K562 (cell line): Measurements from ENCODE around the gene FYB1. TPM values are rescaled to one million over a fixed set of nuclear protein-coding genes. Genes with fewer than 3 reads are reported as not detected.

Source experiments
- ATAC-seq: fragments of 200-7000 bp; cut with Tn5 transposase; 3 replicates; pipeline ENCODE4 v1.9.1; 2020; ENCODE audit warnings: moderate library complexity
- BruUV-seq: library from RNA; stranded (reverse); fragments of 400-500 nt; replicated peaks from 2 replicates; lab custom pipeline; 2021; lab: Mats Ljungman, UMichigan
- CTCF ChIA-PET: fragments of 300-600 bp; formaldehyde crosslinking; extraction: SDS; loops from one replicate; lab custom pipeline; 2021; ENCODE audit warnings: low intra/inter-chr PET ratio; lab: Yijun Ruan, JAX
- POLR2A ChIA-PET: fragments of 300-600, 350-650 bp; sonication (Branson Sonifier 250); formaldehyde crosslinking; extraction: SDS; loops from one replicate; lab custom pipeline; 2021; ENCODE audit warnings: antibody characterized with exemption, inconsistent platforms; lab: Yijun Ruan, JAX
- DNase-seq, 4 experiments: peaks; one replicate each; pipeline versions ENCODE4 v3.0.0 to v3.0.0-alpha.2; 2011 to 2018; ENCODE audit warnings: low spot score in 3 of 4, mixed read lengths in 3 of 4; ENCODE audit errors: extremely low read depth in 1 of 4
- FAIRE-seq: peaks from 2 replicates; lab custom pipeline; 2011; peaks lifted over from hg19 to GRCh38; lab: Jason Lieb, UNC
- H2AFZ ChIP-seq: 2 replicates; pipeline ENCODE4 v1.6.0; 2011; ENCODE audit warnings: low read depth, low read length, control low read depth, inconsistent platforms
- H3K27ac ChIP-seq: fragments of 200-600 bp; 3 replicates; pipeline ENCODE4 v1.8.0; 2011; ENCODE audit warnings: low read depth, mild to moderate bottlenecking, control low read depth, inconsistent platforms, low read length, moderate library complexity, mixed read lengths; ENCODE audit errors: extremely low read depth
- H3K27me3 ChIP-seq, 2 experiments: fragments of 300-600 bp in 1 of 2; 2 replicates in 1 of 2; 3 replicates in 1 of 2; pipeline versions ENCODE4 v1.6.0 to v1.8.0; 2011; ENCODE audit warnings: inconsistent platforms in 2 of 2, low read length in 2 of 2, mild to moderate bottlenecking in 1 of 2, mixed read lengths in 1 of 2, moderate library complexity in 1 of 2; ENCODE audit not compliant: control insufficient read depth in 2 of 2, insufficient read depth in 2 of 2
- H3K36me3 ChIP-seq: fragments of 300-600 bp; 3 replicates; pipeline ENCODE4 v1.8.0; 2011; ENCODE audit warnings: mild to moderate bottlenecking, low read length, inconsistent platforms; ENCODE audit not compliant: control insufficient read depth, insufficient read depth
- H3K4me1 ChIP-seq, 2 experiments: fragments of 200-600 bp in 1 of 2; replicated peaks in 1 of 2; 2 replicates in 1 of 2; 3 replicates in 1 of 2; pipeline versions ENCODE4 v1.5.1 to v1.8.0; 2011; ENCODE audit warnings: inconsistent platforms in 2 of 2, low read length in 2 of 2, mild to moderate bottlenecking in 1 of 2, mixed read lengths in 1 of 2, moderate library complexity in 1 of 2; ENCODE audit not compliant: control insufficient read depth in 2 of 2, insufficient read depth in 2 of 2
- H3K4me2 ChIP-seq: 2 replicates; pipeline ENCODE4 v1.6.1; 2011; ENCODE audit warnings: low read length, control low read depth, inconsistent platforms, mixed read lengths; ENCODE audit not compliant: insufficient read depth
- H3K4me3 ChIP-seq: fragments of 200-600 bp; sonication (generic), shearing (Covaris generic); 2 replicates; pipeline ENCODE4 v1.5.1; 2016; ENCODE audit warnings: control low read depth, inconsistent platforms
- H3K79me2 ChIP-seq: fragments of 200-600 bp; 3 replicates; pipeline ENCODE4 v1.8.0; 2011; ENCODE audit warnings: low read length, inconsistent platforms; ENCODE audit not compliant: control insufficient read depth, insufficient read depth
- H3K9ac ChIP-seq, 2 experiments: 2 replicates each; pipeline versions ENCODE4 v1.6.0 to v1.6.1; 2011; ENCODE audit warnings: low read depth in 2 of 2, low read length in 2 of 2, control low read depth in 1 of 2, inconsistent platforms in 1 of 2, mild to moderate bottlenecking in 1 of 2, mixed read lengths in 1 of 2; ENCODE audit not compliant: insufficient read depth in 1 of 2
- H3K9me1 ChIP-seq: one replicate; pipeline ENCODE4 v1.6.0; 2011; ENCODE audit warnings: inconsistent platforms, mild to moderate bottlenecking, low read length, moderate library complexity; ENCODE audit not compliant: control insufficient read depth, insufficient read depth
- H3K9me3 ChIP-seq: replicated peaks from 2 replicates; pipeline ENCODE4 v1.5.1; 2011; ENCODE audit warnings: low read depth, low read length, inconsistent platforms; ENCODE audit not compliant: control insufficient read depth, insufficient read depth
- H4K20me1 ChIP-seq: replicated peaks from 2 replicates; pipeline ENCODE4 v1.6.1; 2011; ENCODE audit warnings: low read length, inconsistent platforms, mixed read lengths; ENCODE audit not compliant: control insufficient read depth, insufficient read depth
- ATF4 ChIP-seq: fragments of 450-650 bp; formaldehyde crosslinking; IDR thresholded peaks from 2 replicates; pipeline ENCODE4 v1.4.0; 2022; ENCODE audit warnings: mild to moderate bottlenecking, moderate library complexity
- LARP7 ChIP-seq: fragments of 450-650 bp; IDR thresholded peaks from 2 replicates; pipeline ENCODE4 v1.6.1; 2016
- MLLT1 ChIP-seq, 2 experiments: fragments of 450-650 bp; IDR thresholded peaks; 2 replicates each; pipeline ENCODE4 v1.6.1; 2016
- MTA2 ChIP-seq: fragments of 450-650 bp; IDR thresholded peaks from 2 replicates; pipeline ENCODE4 v1.6.1; 2016; ENCODE audit warnings: low read depth
- PYGO2 ChIP-seq: fragments of 450-650 bp; IDR thresholded peaks from 2 replicates; pipeline ENCODE4 v1.6.1; 2016; ENCODE audit warnings: mild to moderate bottlenecking, missing genetic modification characterization, moderate library complexity, missing compliant biosample characterization
- SRF ChIP-seq, 2 experiments: fragments of 250-450, 450-650 bp in 1 of 2; sonication (Bioruptor Pico) in 1 of 2; sonication (generic) in 1 of 2; formaldehyde crosslinking; IDR thresholded peaks; 2 replicates each; pipeline versions ENCODE4 v1.5.0 to v1.5.1; 2020 to 2022; ENCODE audit warnings: mild to moderate bottlenecking in 1 of 2, missing genetic modification reagents in 1 of 2
- TAF15 ChIP-seq: fragments of 200-400 bp; formaldehyde crosslinking; IDR thresholded peaks from 2 replicates; pipeline ENCODE4 v1.6.1; 2017; ENCODE audit warnings: mild to moderate bottlenecking, low read depth, low read length, moderate library complexity
- ZNF436 ChIP-seq: fragments of 250-450, 450-650 bp; sonication (Bioruptor Pico); formaldehyde crosslinking; IDR thresholded peaks from 2 replicates; pipeline ENCODE4 v1.7.0; 2020; ENCODE audit warnings: mild to moderate bottlenecking
- ZNF445 ChIP-seq: fragments of 250-450 bp; sonication (Bioruptor Pico); IDR thresholded peaks from 2 replicates; pipeline ENCODE4 v1.4.0; 2020; ENCODE audit warnings: low read depth, mild to moderate bottlenecking, moderate library complexity
- in situ Hi-C: fragments of 300-500 bp; cut with MboI; formaldehyde crosslinking; loops from 4 replicates; pipeline ENCODE4 v1.15.0; 2018; ENCODE audit warnings: inconsistent platforms, mixed read lengths
- intact Hi-C: fragments of 100-400 bp; cut with micrococcal nuclease; formaldehyde crosslinking; loops from 2 replicates; pipeline ENCODE4 v1.14.2; 2022
- polyA plus RNA-seq, 8 experiments: library from polyadenylated mRNA; depleted of rRNA in 4 of 8; stranded (reverse) in 5 of 8; unstranded in 3 of 8; fragments of >200 nt; fragmentation: Nextera tagmentation in 2 of 8; fragmentation: Illumina TruSeq in 1 of 8; extraction: Ambion mirVana in 2 of 8; extraction: Trizol in 1 of 8; gene quantifications; 2 replicates each; pipeline versions ENCODE4 v1.2.1 to v1.2.3, GENCODE V29; 2011 to 2014; ENCODE audit warnings: inconsistent platforms in 1 of 8, missing spikeins in 1 of 8
- total RNA-seq, 7 experiments: library from RNA; depleted of rRNA in 6 of 7; stranded (reverse); fragments of >200 nt in 6 of 7; fragmentation: Illumina TruSeq in 2 of 7; extraction: Trizol in 2 of 7; gene quantifications; 2 replicates each; pipeline versions ENCODE4 v1.2.1 to v1.2.3, GENCODE V29; 2011 to 2021; ENCODE audit warnings: low replicate concordance in 1 of 7
- TF ChIP-seq, protein P1 (sequence below): sonication (generic); formaldehyde crosslinking; IDR thresholded peaks from 2 replicates; pipeline ENCODE4 v1.8.0; 2023; ENCODE audit warnings: mild to moderate bottlenecking, missing genetic modification reagents

The FYB1 gene
- total and polyA plus RNA-seq, 9 of the 15 experiments (the other 6 are each of a cell fraction or from before 2014, with no cell fraction given) = 4.7 to 31.5 (median 9.7) TPM

DNA sequence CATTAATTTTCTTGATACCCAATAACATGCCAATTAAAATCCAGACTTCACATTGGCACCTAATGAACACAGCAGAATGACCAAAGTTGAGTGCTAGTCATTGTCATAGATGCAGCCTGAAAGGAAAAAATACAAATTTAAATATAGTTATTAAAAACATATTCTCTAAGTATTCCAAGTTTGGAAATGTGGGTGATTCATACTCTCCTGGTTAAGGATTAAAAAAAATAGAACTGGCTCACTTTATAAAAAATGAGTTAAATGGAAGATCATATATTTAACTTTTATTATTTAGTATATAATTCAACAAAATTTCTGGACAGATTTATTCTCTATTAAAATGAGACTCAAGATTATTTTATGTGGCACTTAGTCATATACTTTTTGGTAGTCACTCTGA lies 112.0 kb downstream of the FYB1 start:
- CTCF ChIA-PET = no interaction called here
- H3K9ac ChIP-seq = no peak overlapping the region

More for the DNA sequence above, 112.0 kb downstream of the FYB1 start:
- ATAC-seq (no peak), DNase-seq (no peak), FAIRE-seq (no peak)
- POLR2A ChIA-PET = no interaction called here
- no peaks in the 10 kb centered on the region for H3K27me3 ChIP-seq
- H3K9me3 ChIP-seq = no peaks in the 10 kb centered on the region
- H2AFZ ChIP-seq = no peak overlapping the region
- no peaks in the 10 kb centered on the region for H4K20me1 ChIP-seq
- TF ChIP-seq ATF4 (CRISPR knock-in tag) (no peak), TAF15 (no peak), MTA2 (no peak), ZNF436 (no peak), PYGO2 (tag) (no peak), LARP7 (no peak), SRF (CRISPR knock-in tag; IDR thresholded peaks at IDR 0.05) (no peak), MLLT1 (IDR thresholded peaks at IDR 0.05) (no peak), ZNF445 (CRISPR knock-in tag) (no peak)
- TF ChIP-seq, protein P1, sequence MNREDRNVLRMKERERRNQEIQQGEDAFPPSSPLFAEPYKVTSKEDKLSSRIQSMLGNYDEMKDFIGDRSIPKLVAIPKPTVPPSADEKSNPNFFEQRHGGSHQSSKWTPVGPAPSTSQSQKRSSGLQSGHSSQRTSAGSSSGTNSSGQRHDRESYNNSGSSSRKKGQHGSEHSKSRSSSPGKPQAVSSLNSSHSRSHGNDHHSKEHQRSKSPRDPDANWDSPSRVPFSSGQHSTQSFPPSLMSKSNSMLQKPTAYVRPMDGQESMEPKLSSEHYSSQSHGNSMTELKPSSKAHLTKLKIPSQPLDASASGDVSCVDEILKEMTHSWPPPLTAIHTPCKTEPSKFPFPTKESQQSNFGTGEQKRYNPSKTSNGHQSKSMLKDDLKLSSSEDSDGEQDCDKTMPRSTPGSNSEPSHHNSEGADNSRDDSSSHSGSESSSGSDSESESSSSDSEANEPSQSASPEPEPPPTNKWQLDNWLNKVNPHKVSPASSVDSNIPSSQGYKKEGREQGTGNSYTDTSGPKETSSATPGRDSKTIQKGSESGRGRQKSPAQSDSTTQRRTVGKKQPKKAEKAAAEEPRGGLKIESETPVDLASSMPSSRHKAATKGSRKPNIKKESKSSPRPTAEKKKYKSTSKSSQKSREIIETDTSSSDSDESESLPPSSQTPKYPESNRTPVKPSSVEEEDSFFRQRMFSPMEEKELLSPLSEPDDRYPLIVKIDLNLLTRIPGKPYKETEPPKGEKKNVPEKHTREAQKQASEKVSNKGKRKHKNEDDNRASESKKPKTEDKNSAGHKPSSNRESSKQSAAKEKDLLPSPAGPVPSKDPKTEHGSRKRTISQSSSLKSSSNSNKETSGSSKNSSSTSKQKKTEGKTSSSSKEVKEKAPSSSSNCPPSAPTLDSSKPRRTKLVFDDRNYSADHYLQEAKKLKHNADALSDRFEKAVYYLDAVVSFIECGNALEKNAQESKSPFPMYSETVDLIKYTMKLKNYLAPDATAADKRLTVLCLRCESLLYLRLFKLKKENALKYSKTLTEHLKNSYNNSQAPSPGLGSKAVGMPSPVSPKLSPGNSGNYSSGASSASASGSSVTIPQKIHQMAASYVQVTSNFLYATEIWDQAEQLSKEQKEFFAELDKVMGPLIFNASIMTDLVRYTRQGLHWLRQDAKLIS (CRISPR knock-in tag) = no peak
- no peaks in the 10 kb centered on the region for H3K79me2 ChIP-seq
- peaks cover 4 to 10% of the 10 kb centered on the region in 2 experiments for H3K4me1 ChIP-seq
- intact Hi-C loops (no loop called here), in situ Hi-C loops (no loop called here)
- no peaks in the 10 kb centered on the region for H3K9me1 ChIP-seq
- no TSS peak for BruUV-seq
- no peak overlapping the region for H3K4me3 ChIP-seq
- H3K36me3 ChIP-seq = no peaks in the 10 kb centered on the region
- H3K27ac ChIP-seq = no peak overlapping the region
- H3K4me2 ChIP-seq = no peak overlapping the region
